Stimulated activated CD4-positive, alpha-beta T cell treated with anti-CD3 and anti-CD28 coated beads, Interleukin-2, amount 100 ng/mL, for 4 hours (primary cell): ENCODE data around the gene PRM2.
A peak's percentile ranks its signal among the peaks of the same experiment; 100 is the strongest.

Experiments
- DNase-seq: peaks from one replicate; pipeline ENCODE4 v3.0.0-alpha.2; 2020; ENCODE audit warnings: low read depth

The PRM2 gene

GRCh38 chr16:11260596-11260966 is 15.7 kb downstream of the PRM2 start:
- no peak for DNase-seq

GRCh38 chr16:11259655-11260595 is 16.4 kb downstream of the PRM2 start:
- no peak for DNase-seq

GRCh38 chr16:11258553-11259492 is 17.5 kb downstream of the PRM2 start:
- DNase-seq, result no peak

- DNase-seq, result peak; percentile 45
Measured at GRCh38 chr16:11257131-11257938, 18.9 kb downstream of the PRM2 start.

GRCh38 chr16:11256661-11257130 is 19.6 kb downstream of the PRM2 start:
- DNase-seq, result no peak

- peak; percentile 85 for DNase-seq
Measured at GRCh38 chr16:11255737-11256660, 20.3 kb downstream of the PRM2 start, which contains the start of gene SOCS1. Gene SOCS1 (minus strand): TSS chr16:11256204. CDS start chr16:11255478, 726 bp downstream.

GRCh38 chr16:11254913-11255736 is 21.2 kb downstream of the PRM2 start:
- DNase-seq, result peak; percentile 38

- no peak for DNase-seq
Measured at GRCh38 chr16:11253995-11254912, 22.0 kb downstream of the PRM2 start.

GRCh38 chr16:11253009-11253994 is 23.0 kb downstream of the PRM2 start:
- no peak for DNase-seq

GRCh38 chr16:11252482-11252931 is 23.8 kb downstream of the PRM2 start:
- no peak for DNase-seq

- peak; percentile 81 for DNase-seq
Measured at GRCh38 chr16:11251525-11252481, 24.5 kb downstream of the PRM2 start.

- no peak for DNase-seq
Measured at GRCh38 chr16:11250786-11251524, 25.3 kb downstream of the PRM2 start.

GRCh38 chr16:11250091-11250785 is 26.0 kb downstream of the PRM2 start:
- no peak for DNase-seq

GRCh38 chr16:11249233-11250061 is 26.8 kb downstream of the PRM2 start:
- no peak for DNase-seq
